T-helper 2 cell treated with Interferon-gamma antibody and Interleukin-4, amounts not matched to agents 5 μg/mL and 100 μg/mL, for 36 hours (primary cell): Measurements from ENCODE around the gene ARSB.

Experiments
- DNase-seq: peaks from one replicate; pipeline ENCODE4 v3.0.0; 2021; ENCODE audit warnings: low spot score
- H3K27ac Mint-ChIP-seq: one replicate; pipeline ENCODE4 v1.8.0; 2021; ENCODE audit warnings: mild to moderate bottlenecking, mixed read lengths
- H3K27me3 Mint-ChIP-seq: one replicate; pipeline ENCODE4 v1.8.0; 2021; ENCODE audit warnings: low read depth, mixed read lengths
- H3K36me3 Mint-ChIP-seq: one replicate; pipeline ENCODE4 v1.8.0; 2021; ENCODE audit warnings: low read depth, mixed read lengths
- H3K4me1 Mint-ChIP-seq: one replicate; pipeline ENCODE4 v1.8.0; 2021; ENCODE audit warnings: low read depth, mixed read lengths
- H3K4me3 Mint-ChIP-seq: one replicate; pipeline ENCODE4 v1.8.0; 2022; ENCODE audit warnings: mild to moderate bottlenecking, moderate library complexity, mixed read lengths
- H3K9me3 Mint-ChIP-seq: one replicate; pipeline ENCODE4 v1.8.0; 2021; ENCODE audit warnings: mixed read lengths

The ARSB gene

GRCh38 chr5:78958672-78959445, 26.3 kb downstream of the ARSB start:
- Mint-ChIP-seq H3K4me1 (peaks cover 3% of the 10 kb centered on the region), H3K36me3 (peaks cover 5% of the 10 kb centered on the region), H3K4me3 (no peak overlapping the region), H3K27ac (no peak overlapping the region), H3K9me3 (no peaks in the 10 kb centered on the region), H3K27me3 (no peaks in the 10 kb centered on the region)
- no peak for DNase-seq

- peaks cover 5% of the 10 kb centered on the region for H3K36me3 Mint-ChIP-seq
- H3K4me3 Mint-ChIP-seq, result no peak overlapping the region
- peaks cover 13% of the 10 kb centered on the region for H3K4me1 Mint-ChIP-seq
- H3K27ac Mint-ChIP-seq, result no peak overlapping the region
- H3K27me3 Mint-ChIP-seq, result no peaks in the 10 kb centered on the region
- no peaks in the 10 kb centered on the region for H3K9me3 Mint-ChIP-seq
- DNase-seq, result no peak
Observed at GRCh38 chr5:78956901-78957300, 28.2 kb downstream of the ARSB start.

- no peak for DNase-seq
- no peak overlapping the region for H3K4me3 Mint-ChIP-seq
- no peaks in the 10 kb centered on the region for H3K9me3 Mint-ChIP-seq
- no peak overlapping the region for H3K27ac Mint-ChIP-seq
- peaks cover 7% of the 10 kb centered on the region for H3K36me3 Mint-ChIP-seq
- no peaks in the 10 kb centered on the region for H3K27me3 Mint-ChIP-seq
- H3K4me1 Mint-ChIP-seq, result peaks cover 16% of the 10 kb centered on the region
Observed at GRCh38 chr5:78953092-78953800, 31.9 kb downstream of the ARSB start.

GRCh38 chr5:78930721-78931120, 54.4 kb downstream of the ARSB start:
- no peaks in the 10 kb centered on the region for H3K4me1 Mint-ChIP-seq
- no peak overlapping the region for H3K27ac Mint-ChIP-seq
- H3K36me3 Mint-ChIP-seq, result no peaks in the 10 kb centered on the region
- no peaks in the 10 kb centered on the region for H3K27me3 Mint-ChIP-seq
- no peak overlapping the region for H3K4me3 Mint-ChIP-seq
- H3K9me3 Mint-ChIP-seq, result no peaks in the 10 kb centered on the region
- DNase-seq, result no peak

DNA sequence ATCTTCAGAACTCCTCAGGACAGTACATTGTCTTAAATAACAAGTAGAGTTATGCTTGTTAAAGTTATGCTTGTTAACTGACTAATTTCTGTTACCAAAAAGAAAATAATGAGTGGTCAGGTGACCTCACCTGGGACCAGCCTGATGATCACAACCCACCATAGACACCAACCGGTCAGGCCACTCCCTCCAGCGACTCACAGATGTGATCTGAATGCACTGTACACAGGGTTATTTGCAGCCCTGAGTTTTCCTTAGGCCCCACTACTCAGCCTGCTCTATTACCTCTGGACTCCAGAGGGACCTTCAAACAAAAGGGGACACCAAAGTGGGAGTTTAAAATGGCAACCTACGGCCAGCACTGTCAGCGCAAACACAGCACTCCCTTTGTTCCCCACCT, 55.3 kb downstream of the ARSB start:
- H3K4me1 Mint-ChIP-seq, result no peaks in the 10 kb centered on the region
- no peak overlapping the region for H3K27ac Mint-ChIP-seq
- no peak overlapping the region for H3K4me3 Mint-ChIP-seq
- no peaks in the 10 kb centered on the region for H3K9me3 Mint-ChIP-seq
- no peak for DNase-seq
- H3K27me3 Mint-ChIP-seq, result no peaks in the 10 kb centered on the region
- no peaks in the 10 kb centered on the region for H3K36me3 Mint-ChIP-seq

DNA sequence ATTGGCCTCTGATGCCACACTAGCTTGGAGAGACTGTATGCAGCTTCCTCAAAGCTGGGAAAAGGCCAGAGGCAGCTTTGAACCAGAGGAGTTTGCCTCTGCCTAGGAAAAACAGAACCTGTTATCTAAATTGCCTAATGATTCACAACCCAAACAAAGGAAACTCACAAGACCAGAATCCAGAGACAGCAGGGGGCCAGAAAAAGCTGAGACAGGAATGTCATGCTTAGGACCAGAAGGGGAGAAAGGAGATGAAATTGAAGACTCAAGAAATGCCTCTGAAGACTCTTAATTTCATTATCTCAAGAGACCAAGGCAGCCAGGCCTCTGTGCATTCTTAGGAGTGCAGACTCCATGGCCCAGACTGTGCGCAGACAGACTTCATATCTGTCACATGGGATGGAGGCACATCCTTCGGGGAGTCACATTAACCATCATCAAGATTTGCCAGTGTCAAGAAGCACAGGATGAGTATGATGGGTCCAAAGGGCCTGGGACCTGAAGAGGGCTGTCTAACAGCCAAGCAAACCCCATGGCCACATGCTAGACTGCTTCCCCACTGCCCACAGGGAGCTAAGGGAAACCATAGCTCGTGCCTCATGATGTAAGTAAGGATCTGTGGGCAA, 57.3 kb downstream of the ARSB start:
- no peak for DNase-seq
- H3K4me3 Mint-ChIP-seq, result no peak overlapping the region
- no peaks in the 10 kb centered on the region for H3K36me3 Mint-ChIP-seq
- no peaks in the 10 kb centered on the region for H3K4me1 Mint-ChIP-seq
- H3K9me3 Mint-ChIP-seq, result no peaks in the 10 kb centered on the region
- no peaks in the 10 kb centered on the region for H3K27me3 Mint-ChIP-seq
- H3K27ac Mint-ChIP-seq, result no peak overlapping the region

- Mint-ChIP-seq H3K4me1 (no peaks in the 10 kb centered on the region), H3K36me3 (no peaks in the 10 kb centered on the region), H3K27me3 (no peaks in the 10 kb centered on the region), H3K9me3 (no peaks in the 10 kb centered on the region), H3K4me3 (no peak overlapping the region), H3K27ac (no peak overlapping the region)
- DNase-seq, result no peak
Observed at GRCh38 chr5:78926252-78926651, 58.9 kb downstream of the ARSB start.

- Mint-ChIP-seq H3K9me3 (no peaks in the 10 kb centered on the region), H3K36me3 (no peaks in the 10 kb centered on the region), H3K27me3 (no peaks in the 10 kb centered on the region), H3K27ac (no peak overlapping the region), H3K4me1 (no peaks in the 10 kb centered on the region), H3K4me3 (no peak overlapping the region)
- DNase-seq, result no peak
Observed at GRCh38 chr5:78925129-78925876, 59.8 kb downstream of the ARSB start.

- Mint-ChIP-seq H3K4me1 (no peaks in the 10 kb centered on the region), H3K27me3 (no peaks in the 10 kb centered on the region), H3K36me3 (no peaks in the 10 kb centered on the region), H3K27ac (no peak overlapping the region), H3K9me3 (no peaks in the 10 kb centered on the region), H3K4me3 (no peak overlapping the region)
- DNase-seq, result no peak
Observed at GRCh38 chr5:78923622-78923970, 61.5 kb downstream of the ARSB start.

DNA sequence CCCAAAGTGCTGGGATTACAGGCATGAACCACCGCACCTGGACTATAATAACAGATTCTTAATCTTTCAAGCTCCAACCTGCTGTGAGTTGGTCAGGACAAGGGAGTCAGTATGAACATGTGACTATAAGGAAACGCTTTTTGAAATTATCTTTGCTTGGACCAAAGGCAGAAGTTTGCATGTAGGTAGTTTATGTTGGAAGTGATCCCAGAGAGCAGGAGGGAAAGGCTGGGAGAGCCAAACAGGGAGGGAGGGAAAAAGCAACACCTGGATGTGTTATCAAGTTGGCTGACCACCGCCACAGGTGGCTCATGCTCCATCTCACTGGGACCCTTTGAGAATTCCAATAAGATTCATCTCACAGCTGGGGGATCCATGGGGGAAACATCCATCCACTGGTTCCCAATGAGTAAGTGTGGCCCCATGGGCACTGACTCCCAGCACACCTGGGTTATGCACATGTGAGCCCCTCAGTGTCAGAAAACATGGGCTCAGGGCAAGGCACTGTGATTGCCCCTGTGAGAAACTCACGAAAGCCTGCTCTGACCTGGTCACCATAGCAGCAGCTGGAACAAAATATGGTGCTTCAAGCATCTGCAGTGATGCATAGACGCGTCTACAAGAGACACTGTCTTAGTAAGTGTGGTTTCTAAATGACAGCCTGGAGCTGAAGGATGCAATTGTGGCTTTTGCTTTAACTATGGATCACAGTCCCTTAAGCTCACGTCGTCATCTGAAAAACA, 62.1 kb downstream of the ARSB start:
- H3K27ac Mint-ChIP-seq, result no peak overlapping the region
- no peaks in the 10 kb centered on the region for H3K36me3 Mint-ChIP-seq
- no peak overlapping the region for H3K4me3 Mint-ChIP-seq
- DNase-seq, result no peak
- no peaks in the 10 kb centered on the region for H3K27me3 Mint-ChIP-seq
- no peaks in the 10 kb centered on the region for H3K9me3 Mint-ChIP-seq
- no peaks in the 10 kb centered on the region for H3K4me1 Mint-ChIP-seq

GRCh38 chr5:78920604-78921003, 64.5 kb downstream of the ARSB start:
- DNase-seq, result no peak
- H3K27me3 Mint-ChIP-seq, result no peaks in the 10 kb centered on the region
- no peaks in the 10 kb centered on the region for H3K36me3 Mint-ChIP-seq
- no peaks in the 10 kb centered on the region for H3K4me1 Mint-ChIP-seq
- no peaks in the 10 kb centered on the region for H3K9me3 Mint-ChIP-seq
- no peak overlapping the region for H3K27ac Mint-ChIP-seq
- H3K4me3 Mint-ChIP-seq, result no peak overlapping the region

GRCh38 chr5:78919796-78920195, 65.3 kb downstream of the ARSB start:
- no peaks in the 10 kb centered on the region for H3K9me3 Mint-ChIP-seq
- no peak overlapping the region for H3K27ac Mint-ChIP-seq
- no peak for DNase-seq

GRCh38 chr5:78916044-78916443, 69.1 kb downstream of the ARSB start:
- H3K9me3 Mint-ChIP-seq, result no peaks in the 10 kb centered on the region
- no peak overlapping the region for H3K27ac Mint-ChIP-seq
- H3K4me3 Mint-ChIP-seq, result no peak overlapping the region
- DNase-seq, result no peak
- H3K36me3 Mint-ChIP-seq, result no peaks in the 10 kb centered on the region
- no peaks in the 10 kb centered on the region for H3K27me3 Mint-ChIP-seq
- H3K4me1 Mint-ChIP-seq, result peaks cover 2% of the 10 kb centered on the region

More at GRCh38 chr5:78919796-78920195, 65.3 kb downstream of the ARSB start:
- Mint-ChIP-seq H3K4me3 (no peak overlapping the region), H3K36me3 (no peaks in the 10 kb centered on the region), H3K27me3 (no peaks in the 10 kb centered on the region), H3K4me1 (peaks cover 2% of the 10 kb centered on the region)
